Endothelial cell of umbilical vein (primary cell): ENCODE results near the gene KHNYN. TPM values are rescaled to one million over a fixed set of nuclear protein-coding genes. Genes with fewer than 3 reads are reported as not detected.

Experiments
- BruUV-seq: library from RNA; stranded (reverse); fragments of 400-500 nt; replicated peaks from 2 replicates; lab custom pipeline; 2021; lab: Mats Ljungman, UMichigan
- CTCF ChIA-PET: fragments of 300-600, 350-600 bp; sonication (Branson Sonifier 250); formaldehyde crosslinking; loops from one replicate; lab custom pipeline; 2021; ENCODE audit warnings: antibody characterized with exemption, inconsistent platforms; lab: Charles Lee
- POLR2A ChIA-PET: fragments of 300-600, 350-600 bp; sonication (Branson Sonifier 250); formaldehyde crosslinking; loops from one replicate; lab custom pipeline; 2021; ENCODE audit warnings: antibody characterized with exemption, inconsistent platforms; lab: Charles Lee
- DNase-seq: peaks from one replicate; pipeline ENCODE4 v3.0.0-alpha.2; 2011; ENCODE audit warnings: low read depth, low spot score
- FAIRE-seq: peaks from 2 replicates; lab custom pipeline; 2011; peaks lifted over from hg19 to GRCh38; lab: Jason Lieb, UNC
- H2AFZ ChIP-seq: 2 replicates; pipeline ENCODE4 v1.6.0; 2012; ENCODE audit warnings: low read depth, low read length, control low read depth, inconsistent platforms
- H3K27ac ChIP-seq: 2 replicates; pipeline ENCODE4 v1.5.1; 2011; ENCODE audit warnings: low read depth, mild to moderate bottlenecking, control low read depth, low read length, moderate library complexity; ENCODE audit not compliant: insufficient read depth
- H3K27me3 ChIP-seq, 2 experiments: 2 replicates each; pipeline versions ENCODE4 v1.6.0 to v1.6.1; 2011; ENCODE audit warnings: low read length in 2 of 2, mixed read lengths in 1 of 2; ENCODE audit not compliant: control insufficient read depth in 2 of 2, insufficient read depth in 2 of 2
- H3K36me3 ChIP-seq, 2 experiments: 2 replicates in 1 of 2; 3 replicates in 1 of 2; pipeline ENCODE4 v1.5.1; 2011; ENCODE audit warnings: low read length in 2 of 2, mild to moderate bottlenecking in 1 of 2, moderate library complexity in 1 of 2; ENCODE audit not compliant: control insufficient read depth in 2 of 2, insufficient read depth in 2 of 2; ENCODE audit errors: extremely low read depth in 1 of 2
- H3K4me1 ChIP-seq: 3 replicates; pipeline ENCODE4 v1.5.1; 2011; ENCODE audit warnings: mild to moderate bottlenecking, low read length; ENCODE audit not compliant: control insufficient read depth, insufficient read depth; ENCODE audit errors: extremely low read depth
- H3K4me2 ChIP-seq: 2 replicates; pipeline ENCODE4 v1.6.1; 2011; ENCODE audit warnings: low read length, control low read depth, mixed read lengths; ENCODE audit not compliant: insufficient read depth
- H3K4me3 ChIP-seq, 3 experiments: fragments of 200-600 bp in 1 of 3; sonication (generic), shearing (Covaris generic) in 1 of 3; replicated peaks in 1 of 3; 2 replicates each; pipeline ENCODE4 v1.5.1; 2011 to 2016; ENCODE audit warnings: control low read depth in 3 of 3, low read length in 3 of 3, mild to moderate bottlenecking in 2 of 3, inconsistent platforms in 1 of 3, low read depth in 1 of 3, moderate library complexity in 1 of 3; ENCODE audit not compliant: insufficient read depth in 1 of 3
- H3K79me2 ChIP-seq: 2 replicates; pipeline ENCODE4 v1.6.0; 2012; ENCODE audit warnings: low read length, inconsistent platforms; ENCODE audit not compliant: control insufficient read depth, insufficient read depth
- H3K9ac ChIP-seq: replicated peaks from 2 replicates; pipeline ENCODE3; 2011; ENCODE audit warnings: low read length, control low read depth; ENCODE audit not compliant: insufficient read depth; ENCODE audit errors: extremely low read depth
- H3K9me1 ChIP-seq: replicated peaks from 3 replicates; pipeline ENCODE4 v1.6.0; 2011; ENCODE audit warnings: mild to moderate bottlenecking, low read length; ENCODE audit not compliant: control insufficient read depth, insufficient read depth; ENCODE audit errors: extremely low read depth
- H3K9me3 ChIP-seq: replicated peaks from 2 replicates; pipeline ENCODE4 v1.5.1; 2012; ENCODE audit warnings: low read length, inconsistent platforms; ENCODE audit not compliant: control insufficient read depth, insufficient read depth
- H4K20me1 ChIP-seq: replicated peaks from 2 replicates; pipeline ENCODE3; 2011; ENCODE audit warnings: mild to moderate bottlenecking, low read length; ENCODE audit not compliant: control insufficient read depth, insufficient read depth; ENCODE audit errors: extremely low read depth
- EZH2 ChIP-seq: IDR thresholded peaks from 2 replicates; pipeline ENCODE4 v1.6.1; 2012; ENCODE audit warnings: borderline replicate concordance, low read depth, mild to moderate bottlenecking, moderate library complexity, low read length, inconsistent platforms; ENCODE audit not compliant: severe bottlenecking
- FOS ChIP-seq: IDR thresholded peaks from 2 replicates; pipeline ENCODE4 v1.6.1; 2011; ENCODE audit warnings: mild to moderate bottlenecking, low read length, moderate library complexity, borderline replicate concordance; ENCODE audit not compliant: insufficient read depth
- GATA2 ChIP-seq: IDR thresholded peaks from 2 replicates; pipeline ENCODE4 v1.7.0; 2011; ENCODE audit warnings: low read depth, mild to moderate bottlenecking, moderate library complexity, mixed read lengths, low read length; ENCODE audit not compliant: insufficient read length, insufficient read depth
- JUN ChIP-seq: IDR thresholded peaks from 2 replicates; pipeline ENCODE4 v1.6.1; 2011; ENCODE audit warnings: borderline replicate concordance, low read depth; ENCODE audit not compliant: insufficient read length, insufficient read depth
- MYC ChIP-seq: IDR thresholded peaks from one replicate; pipeline ENCODE4 v1.6.1; 2011; ENCODE audit warnings: mild to moderate bottlenecking, low read depth, low read length
- POLR2A ChIP-seq: IDR thresholded peaks from 2 replicates; pipeline ENCODE4 v1.6.1; 2012; ENCODE audit warnings: low read depth, mild to moderate bottlenecking, control low read depth, low read length
- POLR2AphosphoS5 ChIP-seq: IDR thresholded peaks from 2 replicates; pipeline ENCODE4 v1.6.1; 2012; ENCODE audit warnings: low read depth, mild to moderate bottlenecking, control low read depth, low read length, moderate library complexity; ENCODE audit not compliant: insufficient read depth
- dilution Hi-C: fragments of 300-500 bp; cut with MboI; formaldehyde crosslinking; loops from one replicate; pipeline ENCODE4 v1.15.0; 2019; ENCODE audit warnings: low sequenced_read_pairs; ENCODE audit not compliant: extremely low pct_ligation_motif_present
- intact Hi-C: fragments of 100-400 bp; cut with micrococcal nuclease; formaldehyde crosslinking; loops from one replicate; pipeline ENCODE4 v1.10.0; 2022
- polyA plus RNA-seq, 4 experiments: library from polyadenylated mRNA; depleted of rRNA in 3 of 4; stranded (reverse) in 3 of 4; unstranded in 1 of 4; fragments of >200 nt; gene quantifications; 2 replicates each; pipeline versions ENCODE4 v1.2.1 to v1.2.3, GENCODE V29; 2011 to 2012; ENCODE audit warnings: missing spikeins in 1 of 4
- total RNA-seq: library from RNA; stranded (reverse); gene quantifications from 2 replicates; pipeline ENCODE4 v1.2.3, GENCODE V29; 2021
- TF ChIP-seq, protein P1 (sequence below), 2 donors: IDR thresholded peaks; 1 replicate in 1 of 2; 2 replicates in 1 of 2; pipeline ENCODE4 v1.5.1; 2011; ENCODE audit warnings: low read length in 2 of 2, mild to moderate bottlenecking in 2 of 2, moderate library complexity in 2 of 2, control low read depth in 1 of 2, inconsistent platforms in 1 of 2, low read depth in 1 of 2; ENCODE audit not compliant: insufficient read depth in 1 of 2; ENCODE audit errors: extremely low read depth in 1 of 2
- TF ChIP-seq, protein P2 (sequence below): IDR thresholded peaks from 2 replicates; pipeline ENCODE4 v1.6.1; 2011; ENCODE audit not compliant: insufficient read depth, insufficient read length

KHNYN gene
- total and polyA plus RNA-seq, 2 donors (not counting 3 experiments of a cell fraction or from before 2014, with no cell fraction given), result 25.4 to 63.3 TPM

DNA sequence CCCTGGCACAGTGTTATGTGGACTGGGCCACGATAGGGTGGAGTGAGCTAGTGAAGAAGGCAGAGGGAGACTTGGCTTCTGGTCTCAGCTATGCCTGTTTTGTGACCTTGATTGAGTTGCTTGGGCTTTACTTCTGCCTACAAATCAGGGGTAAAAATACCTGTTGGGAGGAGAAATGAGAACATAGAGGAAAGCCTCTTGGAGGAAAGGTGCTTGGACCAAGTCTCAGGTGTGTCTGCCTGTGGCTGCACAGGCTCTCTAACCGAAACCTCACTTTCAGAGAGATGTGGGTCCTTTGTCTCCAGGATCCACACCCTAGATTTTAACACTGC is 7.9 kb downstream of the KHNYN start:
- peaks cover 6% of the 10 kb centered on the region for H3K79me2 ChIP-seq
- no peak overlapping the region for H2AFZ ChIP-seq
- H3K9me3 ChIP-seq, result no peaks in the 10 kb centered on the region
- FAIRE-seq (no peak), DNase-seq (no peak)
- BruUV-seq, result no TSS peak
- intact Hi-C loops, result no loop called here
- no peaks in the 10 kb centered on the region for H3K27me3 ChIP-seq
- H3K9me1 ChIP-seq, result no peaks in the 10 kb centered on the region
- no peak overlapping the region for H3K4me3 ChIP-seq
- peak overlapping the region; percentile 5 for H3K4me2 ChIP-seq
- ChIA-PET POLR2A (no interaction called here), CTCF (interaction anchor here (1.3 to 10.2 kb wide), 7 partner anchors 72 to 141 kb away, joined by 3 to 811 read pairs (median 22); partner anchors contain the start of genes ADCY4, CIDEB, LTB4R and LTB4R2)
- no peak overlapping the region for H3K9ac ChIP-seq
- H3K4me1 ChIP-seq, result peaks cover 40% of the 10 kb centered on the region
- peak overlapping the region; percentile 45 for H3K27ac ChIP-seq
- H3K36me3 ChIP-seq, result peaks cover 13 to 29% of the 10 kb centered on the region in 2 experiments
- H4K20me1 ChIP-seq, result no peaks in the 10 kb centered on the region
- dilution Hi-C loops, result no loop called here
- TF ChIP-seq POLR2AphosphoS5 (no peak), EZH2 (no peak), POLR2A (no peak), FOS (no peak), GATA2 (no peak), JUN (no peak), MYC (no peak)
- TF ChIP-seq, protein P1, sequence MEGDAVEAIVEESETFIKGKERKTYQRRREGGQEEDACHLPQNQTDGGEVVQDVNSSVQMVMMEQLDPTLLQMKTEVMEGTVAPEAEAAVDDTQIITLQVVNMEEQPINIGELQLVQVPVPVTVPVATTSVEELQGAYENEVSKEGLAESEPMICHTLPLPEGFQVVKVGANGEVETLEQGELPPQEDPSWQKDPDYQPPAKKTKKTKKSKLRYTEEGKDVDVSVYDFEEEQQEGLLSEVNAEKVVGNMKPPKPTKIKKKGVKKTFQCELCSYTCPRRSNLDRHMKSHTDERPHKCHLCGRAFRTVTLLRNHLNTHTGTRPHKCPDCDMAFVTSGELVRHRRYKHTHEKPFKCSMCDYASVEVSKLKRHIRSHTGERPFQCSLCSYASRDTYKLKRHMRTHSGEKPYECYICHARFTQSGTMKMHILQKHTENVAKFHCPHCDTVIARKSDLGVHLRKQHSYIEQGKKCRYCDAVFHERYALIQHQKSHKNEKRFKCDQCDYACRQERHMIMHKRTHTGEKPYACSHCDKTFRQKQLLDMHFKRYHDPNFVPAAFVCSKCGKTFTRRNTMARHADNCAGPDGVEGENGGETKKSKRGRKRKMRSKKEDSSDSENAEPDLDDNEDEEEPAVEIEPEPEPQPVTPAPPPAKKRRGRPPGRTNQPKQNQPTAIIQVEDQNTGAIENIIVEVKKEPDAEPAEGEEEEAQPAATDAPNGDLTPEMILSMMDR (IDR thresholded peaks at IDR 0.05; ENCODE audit: extremely low read depth in 1 of 2, insufficient read depth in 1 of 2, low read depth in 1 of 2, low read length in 2 of 2), result no peak
- TF ChIP-seq, protein P2, sequence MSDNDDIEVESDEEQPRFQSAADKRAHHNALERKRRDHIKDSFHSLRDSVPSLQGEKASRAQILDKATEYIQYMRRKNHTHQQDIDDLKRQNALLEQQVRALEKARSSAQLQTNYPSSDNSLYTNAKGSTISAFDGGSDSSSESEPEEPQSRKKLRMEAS, result no peak
